GM21737 (cell line): ENCODE data around the gene CDK2AP2.
"Not testable (repeated sequence)": the region's sequence is repeated elsewhere in the genome, so short reads cannot be mapped to it uniquely, and the experiment has no call there.

ENCODE experiments used
- ATAC-seq: cut with Tn5 transposase; IDR thresholded peaks from one replicate; pipeline ENCODE4 v1.9.1; 2021; ENCODE audit warnings: mild to moderate bottlenecking, moderate library complexity; ENCODE audit not compliant: unreplicated experiment

Gene CDK2AP2

DNA sequence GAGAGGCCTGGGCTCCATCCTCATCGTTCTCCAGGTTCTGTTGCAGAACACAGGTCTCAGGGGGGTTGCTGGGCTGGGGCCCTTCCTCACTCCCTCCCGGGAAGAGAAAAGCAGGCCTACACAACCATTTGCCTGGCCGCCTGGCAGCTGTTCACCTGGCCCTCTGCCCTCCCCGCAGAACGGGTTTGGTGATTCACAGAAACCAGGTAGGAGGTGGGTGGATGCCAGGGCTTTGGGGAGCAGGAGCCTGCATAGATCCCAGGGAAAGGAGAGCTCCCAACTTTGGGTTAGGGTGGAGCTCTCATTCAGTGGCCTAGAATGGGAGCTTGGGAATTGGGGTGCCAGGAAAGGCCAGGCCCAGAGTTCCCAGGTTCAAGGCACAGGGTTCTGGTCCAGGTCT is 39.9 kb downstream of the CDK2AP2 start:
- ATAC-seq = no peak

DNA sequence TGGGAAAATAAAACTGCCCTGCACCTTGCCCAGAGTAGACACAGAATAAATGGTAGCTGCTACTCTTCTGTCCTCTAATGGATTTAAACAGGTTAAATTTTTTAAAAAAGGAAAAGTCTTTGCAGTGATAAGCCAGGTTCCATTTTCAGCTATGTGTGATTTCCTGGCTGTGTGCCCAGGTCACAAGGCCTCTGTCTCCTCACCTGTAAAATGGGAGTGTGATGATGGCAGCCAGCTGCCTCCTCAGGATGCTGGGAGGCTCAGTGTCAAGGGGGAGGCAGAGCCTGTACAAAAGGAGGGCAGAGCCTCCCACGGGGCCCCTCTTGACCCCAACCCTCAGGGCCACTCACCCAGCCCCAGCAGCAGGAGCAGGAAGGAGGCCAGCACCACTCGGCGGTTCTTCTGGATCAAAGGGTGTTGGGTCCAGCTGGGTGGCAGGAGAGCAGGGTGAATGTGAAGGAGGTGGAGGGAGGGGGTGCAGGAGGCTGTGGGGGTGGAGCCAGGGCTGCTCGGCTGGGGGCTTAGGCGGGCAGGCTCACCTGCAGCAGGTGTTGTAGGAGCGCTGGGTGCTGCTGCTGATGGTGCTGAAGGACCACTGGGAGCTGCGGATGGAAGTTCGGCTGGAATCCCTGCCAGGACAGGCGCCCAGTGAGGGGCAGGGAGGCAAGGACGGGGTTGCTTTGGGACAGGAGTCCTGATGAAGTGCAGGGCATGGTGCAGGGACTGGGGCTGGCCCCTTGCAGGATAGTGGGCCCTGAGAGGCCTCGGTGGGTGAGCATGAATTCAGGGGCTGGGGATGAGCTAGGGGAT is 40.8 kb downstream of the CDK2AP2 start:
- ATAC-seq = no peak

- ATAC-seq = no peak
These were observed 41.6 kb downstream of the CDK2AP2 start for GRCh38 chr11:67466367-67466766.

GRCh38 chr11:67465530-67465929 is 42.4 kb downstream of the CDK2AP2 start:
- ATAC-seq = not testable (repeated sequence)

DNA sequence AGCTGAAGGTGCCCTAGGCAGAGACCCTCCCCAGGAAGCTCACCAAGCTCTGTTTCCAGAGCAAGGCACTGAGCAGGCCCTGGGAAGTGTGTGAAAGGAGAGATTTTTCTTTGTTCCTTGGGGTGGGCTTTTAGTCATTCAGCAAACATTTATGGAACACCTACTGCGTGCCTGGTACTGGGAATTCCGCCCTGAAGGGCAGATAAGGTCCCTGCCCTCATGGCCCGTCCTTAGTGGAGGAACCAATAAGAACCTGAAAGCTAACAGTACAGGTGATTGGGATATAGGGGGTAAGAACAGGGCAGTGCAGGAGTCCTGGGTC is 42.8 kb downstream of the CDK2AP2 start:
- ATAC-seq = no peak

- ATAC-seq = peak; percentile 47
These were observed 43.4 kb downstream of the CDK2AP2 start for GRCh38 chr11:67464411-67465188.

- ATAC-seq = no peak
These were observed 44.1 kb downstream of the CDK2AP2 start for GRCh38 chr11:67463680-67464410.

- no peak for ATAC-seq
These were observed 44.8 kb downstream of the CDK2AP2 start for GRCh38 chr11:67463186-67463585.

DNA sequence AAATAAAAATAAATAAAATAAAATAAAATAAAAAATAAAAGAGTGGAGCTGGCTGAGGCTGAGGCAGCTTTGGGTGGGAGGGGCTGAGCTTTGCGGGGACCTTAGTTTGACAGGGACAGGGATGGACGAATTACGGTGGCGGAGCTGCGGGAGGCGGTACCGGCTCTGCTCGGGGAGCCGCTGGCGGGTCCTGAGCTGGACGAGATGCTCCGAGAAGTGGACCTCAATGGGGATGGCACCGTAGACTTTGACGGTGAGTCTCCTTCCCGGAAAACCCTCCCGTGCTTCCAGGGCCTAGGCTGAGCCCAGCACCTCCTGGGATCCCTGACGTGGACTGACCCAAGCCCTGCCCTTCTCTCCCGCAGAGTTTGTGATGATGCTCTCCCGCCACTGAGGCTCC is 49.7 kb downstream of the CDK2AP2 start:
- ATAC-seq = no peak

- no peak for ATAC-seq
These were observed 50.5 kb downstream of the CDK2AP2 start for GRCh38 chr11:67457453-67457852.
